ENCODE measurements around the gene SKAP2. TPM values are rescaled to one million over a fixed set of nuclear protein-coding genes. Genes with fewer than 3 reads are reported as not detected.
A peak's percentile ranks its signal among the peaks of the same experiment; 100 is the strongest.

Gene SKAP2
- total RNA-seq, 1 donor: 19.5 TPM

DNA sequence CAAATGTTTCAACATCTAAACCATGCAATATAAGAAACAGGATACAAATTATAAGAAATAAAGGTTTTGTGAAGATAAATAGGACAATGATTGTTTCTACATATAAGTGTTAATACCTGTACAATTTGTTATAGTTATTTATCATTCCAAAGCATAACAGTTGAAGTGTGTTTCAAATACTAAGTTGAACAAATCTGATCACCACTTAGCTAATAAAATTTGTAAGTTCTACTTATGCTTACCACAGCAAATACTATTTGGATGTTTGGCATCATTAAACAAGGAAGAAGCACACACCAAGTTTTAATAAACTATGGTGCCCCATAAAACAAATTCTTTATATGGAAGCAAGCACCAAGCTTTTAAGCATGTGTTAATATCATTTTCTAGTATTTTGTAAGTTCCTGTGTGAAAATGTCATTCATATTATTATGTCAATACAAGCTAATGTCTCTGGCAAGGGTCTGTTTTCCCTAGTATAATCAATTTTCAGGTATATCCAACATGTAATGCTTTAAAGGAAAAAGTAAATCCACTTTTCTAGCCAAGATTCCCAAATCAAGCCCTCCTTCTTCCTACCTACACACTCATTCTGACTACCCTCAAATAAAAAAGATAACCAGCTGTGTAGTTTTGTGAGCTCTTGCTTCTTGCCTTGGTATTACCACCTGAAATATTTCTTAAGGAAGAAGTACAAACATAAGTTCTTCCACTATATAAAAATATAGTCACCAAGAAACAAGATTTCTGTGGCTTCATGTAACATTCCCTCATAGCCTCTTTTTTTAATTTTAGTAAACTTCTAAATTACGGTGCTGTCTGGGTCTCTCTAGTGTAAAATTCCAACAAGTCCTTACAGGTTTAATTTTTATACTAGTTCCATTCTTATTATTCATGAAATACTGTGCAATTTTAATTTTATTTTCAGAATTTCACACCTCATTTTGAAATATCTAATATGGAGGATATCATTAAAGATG, 9.2 kb downstream of the SKAP2 start:
- Histone ChIP-seq H3K27ac (ENCODE audit: low read depth, low read length) (no peak overlapping the region), H3K36me3 (ENCODE audit: insufficient read depth, low read length) (no peaks in the 10 kb centered on the region), H3K27me3 (ENCODE audit: insufficient read depth, low read length) (peaks cover 7% of the 10 kb centered on the region), H3K4me1 (ENCODE audit: insufficient read depth, low read length) (no peaks in the 10 kb centered on the region), H3K4me3 (ENCODE audit: insufficient read depth, low read length) (no peak overlapping the region), H3K79me2 (ENCODE audit: insufficient read depth, low read length) (peaks cover 22% of the 10 kb centered on the region), H3K9me3 (ENCODE audit: low read depth, low read length) (no peaks in the 10 kb centered on the region), H4K20me1 (ENCODE audit: insufficient read depth, low read length) (no peaks in the 10 kb centered on the region), H3K4me2 (ENCODE audit: insufficient read depth, low read length) (no peak overlapping the region), H2AFZ (ENCODE audit: low read length) (no peak overlapping the region)
- DNase-seq (ENCODE audit: insufficient read length, low spot score, missing footprints): no peak
- TF ChIP-seq, protein P1, sequence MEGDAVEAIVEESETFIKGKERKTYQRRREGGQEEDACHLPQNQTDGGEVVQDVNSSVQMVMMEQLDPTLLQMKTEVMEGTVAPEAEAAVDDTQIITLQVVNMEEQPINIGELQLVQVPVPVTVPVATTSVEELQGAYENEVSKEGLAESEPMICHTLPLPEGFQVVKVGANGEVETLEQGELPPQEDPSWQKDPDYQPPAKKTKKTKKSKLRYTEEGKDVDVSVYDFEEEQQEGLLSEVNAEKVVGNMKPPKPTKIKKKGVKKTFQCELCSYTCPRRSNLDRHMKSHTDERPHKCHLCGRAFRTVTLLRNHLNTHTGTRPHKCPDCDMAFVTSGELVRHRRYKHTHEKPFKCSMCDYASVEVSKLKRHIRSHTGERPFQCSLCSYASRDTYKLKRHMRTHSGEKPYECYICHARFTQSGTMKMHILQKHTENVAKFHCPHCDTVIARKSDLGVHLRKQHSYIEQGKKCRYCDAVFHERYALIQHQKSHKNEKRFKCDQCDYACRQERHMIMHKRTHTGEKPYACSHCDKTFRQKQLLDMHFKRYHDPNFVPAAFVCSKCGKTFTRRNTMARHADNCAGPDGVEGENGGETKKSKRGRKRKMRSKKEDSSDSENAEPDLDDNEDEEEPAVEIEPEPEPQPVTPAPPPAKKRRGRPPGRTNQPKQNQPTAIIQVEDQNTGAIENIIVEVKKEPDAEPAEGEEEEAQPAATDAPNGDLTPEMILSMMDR (IDR thresholded peaks at IDR 0.05; ENCODE audit: extremely low read depth, low read depth, low read length): no peak

DNA sequence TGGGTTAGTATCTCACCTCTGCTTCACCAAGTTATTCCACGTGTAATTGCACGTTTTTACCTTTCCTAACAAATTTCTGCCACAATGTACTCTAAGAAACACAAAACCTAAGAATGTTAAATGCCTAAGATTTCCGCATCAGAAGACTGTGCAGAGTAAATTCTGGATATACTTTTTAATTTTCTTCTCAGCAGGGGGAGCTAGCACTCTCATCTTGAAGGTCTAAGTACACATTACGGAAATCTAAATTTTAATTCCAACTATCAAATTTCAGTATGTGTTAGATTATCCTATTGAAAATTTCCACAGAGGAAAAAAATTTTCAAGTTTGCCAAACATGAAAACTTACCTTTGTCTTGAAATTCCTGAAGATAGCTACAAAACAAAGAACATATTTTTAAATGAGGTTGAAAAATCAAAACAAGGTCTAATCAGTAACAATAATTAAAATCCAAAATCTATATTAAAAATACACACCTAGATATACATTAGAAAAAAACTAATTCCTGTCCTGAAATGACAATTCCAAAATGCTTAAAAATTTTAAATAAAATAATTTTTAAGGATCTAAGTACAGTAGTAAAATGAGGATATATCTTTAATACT, 10.5 kb downstream of the SKAP2 start:
- peaks cover 3% of the 10 kb centered on the region for H3K27me3 ChIP-seq (ENCODE audit: insufficient read depth, low read length)
- DNase-seq (ENCODE audit: insufficient read length, low spot score, missing footprints): no peak
- no peak overlapping the region for H3K4me2 ChIP-seq (ENCODE audit: insufficient read depth, low read length)
- no peak overlapping the region for H3K27ac ChIP-seq (ENCODE audit: low read depth, low read length)
- H2AFZ ChIP-seq (ENCODE audit: low read length): no peak overlapping the region
- TF ChIP-seq, protein P1 (IDR thresholded peaks at IDR 0.05; ENCODE audit: extremely low read depth, low read depth, low read length): peak; percentile 62
- H3K36me3 ChIP-seq (ENCODE audit: insufficient read depth, low read length): no peaks in the 10 kb centered on the region
- H3K4me3 ChIP-seq (ENCODE audit: insufficient read depth, low read length): no peak overlapping the region
- H3K4me1 ChIP-seq (ENCODE audit: insufficient read depth, low read length): no peaks in the 10 kb centered on the region
- H3K79me2 ChIP-seq (ENCODE audit: insufficient read depth, low read length): peaks cover 14% of the 10 kb centered on the region
- no peaks in the 10 kb centered on the region for H4K20me1 ChIP-seq (ENCODE audit: insufficient read depth, low read length)
- no peaks in the 10 kb centered on the region for H3K9me3 ChIP-seq (ENCODE audit: low read depth, low read length)

DNA sequence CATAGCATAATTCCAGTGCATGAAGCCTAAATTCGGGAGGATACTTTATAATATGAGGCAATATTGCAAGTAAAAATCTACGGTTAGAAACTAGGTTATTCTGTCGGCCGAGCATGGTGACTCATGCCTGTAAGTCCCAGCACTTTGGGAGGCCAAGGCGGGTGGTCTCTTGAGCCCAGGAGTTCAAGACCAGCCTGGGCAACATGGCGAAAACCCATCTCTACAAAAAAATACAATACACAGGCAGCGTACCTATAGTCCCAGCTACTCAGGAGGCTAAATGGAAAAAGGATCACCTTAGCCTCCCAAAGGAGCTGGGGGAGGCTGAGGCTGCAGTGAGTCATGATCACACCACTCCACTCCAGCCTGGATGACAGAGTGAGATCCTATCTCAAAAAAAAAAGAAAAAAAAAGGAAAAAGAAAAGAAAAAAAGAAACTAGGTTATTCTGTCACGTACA, 14.2 kb downstream of the SKAP2 start:
- DNase-seq (ENCODE audit: insufficient read length, low spot score, missing footprints): no peak

More for the DNA sequence above, 14.2 kb downstream of the SKAP2 start:
- no peaks in the 10 kb centered on the region for H3K36me3 ChIP-seq (ENCODE audit: insufficient read depth, low read length)
- H3K27ac ChIP-seq (ENCODE audit: low read depth, low read length): no peak overlapping the region
- H3K4me1 ChIP-seq (ENCODE audit: insufficient read depth, low read length): no peaks in the 10 kb centered on the region
- no peak overlapping the region for H3K4me3 ChIP-seq (ENCODE audit: insufficient read depth, low read length)
- no peaks in the 10 kb centered on the region for H3K79me2 ChIP-seq (ENCODE audit: insufficient read depth, low read length)
- H4K20me1 ChIP-seq (ENCODE audit: insufficient read depth, low read length): no peaks in the 10 kb centered on the region
- TF ChIP-seq, protein P1 (IDR thresholded peaks at IDR 0.05; ENCODE audit: extremely low read depth, low read depth, low read length): no peak
- H3K27me3 ChIP-seq (ENCODE audit: insufficient read depth, low read length): no peaks in the 10 kb centered on the region
- no peaks in the 10 kb centered on the region for H3K9me3 ChIP-seq (ENCODE audit: low read depth, low read length)
- no peak overlapping the region for H3K4me2 ChIP-seq (ENCODE audit: insufficient read depth, low read length)
- no peak overlapping the region for H2AFZ ChIP-seq (ENCODE audit: low read length)

Data from osteoblast (primary cell).